HCT116 (cell line): ENCODE data around the gene RUNX1. TPM values are rescaled to one million over a fixed set of nuclear protein-coding genes. Genes with fewer than 3 reads are reported as not detected.

Source experiments
- ATAC-seq: fragments of 200-7000 bp; cut with Tn5 transposase; 2 replicates; pipeline ENCODE4 v1.9.1; 2020; ENCODE audit warnings: mild to moderate bottlenecking, moderate library complexity
- BruUV-seq: library from RNA; stranded (reverse); fragments of 400-500 nt; replicated peaks from 2 replicates; lab custom pipeline; 2021; lab: Mats Ljungman, UMichigan
- CTCF ChIA-PET: fragments of 300-600 bp; sonication (Branson Sonifier 250); formaldehyde crosslinking; loops from one replicate; lab custom pipeline; 2021; ENCODE audit warnings: antibody characterized with exemption; lab: Charles Lee
- POLR2A ChIA-PET: fragments of 300-600, 350-600 bp; sonication (Branson Sonifier 250); formaldehyde crosslinking; loops from one replicate; lab custom pipeline; 2021; ENCODE audit warnings: antibody characterized with exemption; lab: Charles Lee
- RAD21 ChIA-PET, 2 experiments: fragments of 300-600 bp; sonication (Branson Sonifier 250); formaldehyde crosslinking; loops; one replicate each; lab custom pipeline; 2023; ENCODE audit warnings: low total read pairs in 2 of 2; ENCODE audit not compliant: uncharacterized antibody in 2 of 2, unreplicated experiment in 2 of 2, low non-redundant PET in 1 of 2; lab: Charles Lee
- DNase-seq: peaks from one replicate; pipeline ENCODE4 v3.0.0-alpha.2; 2010; ENCODE audit warnings: low read depth, low spot score
- H2AFZ ChIP-seq: fragments of 200-600 bp; shearing (Covaris generic), sonication (generic); 2 replicates; pipeline ENCODE4 v1.6.1; 2017; ENCODE audit warnings: low read depth, mixed run types, mixed read lengths, antibody characterized with exemption, low read length; ENCODE audit not compliant: poor library complexity, severe bottlenecking
- H3K27ac ChIP-seq: 2 replicates; pipeline ENCODE4 v1.5.1; 2012; ENCODE audit warnings: low read depth, low read length
- H3K27me3 ChIP-seq: fragments of 200-600 bp; sonication (generic); 2 replicates; pipeline ENCODE4 v1.6.1; 2016; ENCODE audit warnings: mixed run types, low read length, mixed read lengths; ENCODE audit not compliant: insufficient read depth
- H3K36me3 ChIP-seq, 2 experiments: fragments of 200-500 bp in 1 of 2; fragments of 200-600 bp in 1 of 2; sonication (Bioruptor generic) in 1 of 2; sonication (generic) in 1 of 2; 2 replicates each; pipeline versions ENCODE4 v1.5.1 to v1.6.1; 2014 to 2016; ENCODE audit warnings: low read length in 2 of 2, inconsistent platforms in 1 of 2, mixed read lengths in 1 of 2, mixed run types in 1 of 2; ENCODE audit not compliant: insufficient read depth in 2 of 2, control insufficient read depth in 1 of 2
- H3K4me1 ChIP-seq, 2 experiments: fragments of 200-600 bp in 1 of 2; sonication (generic) in 1 of 2; 2 replicates each; pipeline versions ENCODE4 v1.5.1 to v1.6.1; 2012 to 2017; ENCODE audit warnings: low read length in 2 of 2, inconsistent platforms in 1 of 2, mild to moderate bottlenecking in 1 of 2, mixed read lengths in 1 of 2, mixed run types in 1 of 2, moderate library complexity in 1 of 2; ENCODE audit not compliant: insufficient read depth in 2 of 2, control insufficient read depth in 1 of 2
- H3K4me2 ChIP-seq: fragments of 200-600 bp; sonication (generic); 2 replicates; pipeline ENCODE4 v1.6.1; 2017; ENCODE audit warnings: mixed run types, low read length, mixed read lengths
- H3K4me3 ChIP-seq, 2 experiments: fragments of 200-600 bp in 1 of 2; sonication (generic) in 1 of 2; replicated peaks in 1 of 2; 2 replicates each; pipeline ENCODE4 v1.5.1; 2011 to 2016; ENCODE audit warnings: low read length in 2 of 2, control low read depth in 1 of 2, low read depth in 1 of 2, mild to moderate bottlenecking in 1 of 2, mixed read lengths in 1 of 2, mixed run types in 1 of 2
- H3K79me2 ChIP-seq: fragments of 200-600 bp; sonication (generic); 2 replicates; pipeline ENCODE4 v1.6.1; 2017; ENCODE audit warnings: mild to moderate bottlenecking, mixed run types, low read length, moderate library complexity, mixed read lengths; ENCODE audit not compliant: insufficient read depth
- H3K9ac ChIP-seq: fragments of 200-600 bp; sonication (generic); 2 replicates; pipeline ENCODE4 v1.6.1; 2016; ENCODE audit warnings: low read length, mixed read lengths
- H3K9me2 ChIP-seq: fragments of 200-600 bp; sonication (generic), shearing (Covaris generic); 2 replicates; pipeline ENCODE4 v1.6.1; 2017; ENCODE audit warnings: mixed run types, mild to moderate bottlenecking, moderate library complexity; ENCODE audit not compliant: insufficient read depth
- H3K9me3 ChIP-seq, 2 experiments: fragments of 200-500 bp in 1 of 2; fragments of 200-600 bp in 1 of 2; sonication (Bioruptor generic) in 1 of 2; sonication (generic) in 1 of 2; 2 replicates each; pipeline ENCODE4 v1.6.1; 2014 to 2017; ENCODE audit warnings: low read length in 2 of 2, mixed read lengths in 2 of 2, inconsistent platforms in 1 of 2, low read depth in 1 of 2, mild to moderate bottlenecking in 1 of 2, mixed run types in 1 of 2, moderate library complexity in 1 of 2; ENCODE audit not compliant: control insufficient read depth in 1 of 2, insufficient read depth in 1 of 2
- H4K20me1 ChIP-seq: fragments of 200-600 bp; sonication (generic), shearing (Covaris generic); 2 replicates; pipeline ENCODE4 v1.6.1; 2017; ENCODE audit warnings: mixed run types, mild to moderate bottlenecking, moderate library complexity; ENCODE audit not compliant: insufficient read depth
- CEBPB ChIP-seq: IDR thresholded peaks from 2 replicates; pipeline ENCODE4 v1.6.1; 2012; ENCODE audit warnings: low read depth
- EGR1 ChIP-seq: IDR thresholded peaks from 2 replicates; pipeline ENCODE4 v1.6.1; 2012; ENCODE audit warnings: low read depth
- ELF1 ChIP-seq: IDR thresholded peaks from 2 replicates; pipeline ENCODE4 v1.6.1; 2012; ENCODE audit warnings: low read depth, borderline replicate concordance
- EZH2 ChIP-seq: fragments of 200-600 bp; sonication (generic); IDR thresholded peaks from 2 replicates; pipeline ENCODE4 v1.6.1; 2017; ENCODE audit warnings: antibody characterized with exemption, mixed run types
- EZH2phosphoT487 ChIP-seq: fragments of 200-600 bp; IDR thresholded peaks from 2 replicates; pipeline ENCODE4 v1.6.1; 2018; ENCODE audit warnings: antibody characterized with exemption, borderline replicate concordance
- JUND ChIP-seq: IDR thresholded peaks from 2 replicates; pipeline ENCODE4 v1.6.1; 2012
- POLR2AphosphoS5 ChIP-seq: IDR thresholded peaks from 2 replicates; pipeline ENCODE4 v1.6.1; 2011; ENCODE audit warnings: mild to moderate bottlenecking, low read depth, low read length, moderate library complexity
- RAD21 ChIP-seq: IDR thresholded peaks from 2 replicates; pipeline ENCODE4 v1.6.1; 2012; ENCODE audit warnings: low read depth, mild to moderate bottlenecking
- SIN3A ChIP-seq: IDR thresholded peaks from 2 replicates; pipeline ENCODE4 v1.6.1; 2012; ENCODE audit warnings: low read depth
- SP1 ChIP-seq: IDR thresholded peaks from 2 replicates; pipeline ENCODE4 v1.6.1; 2012; ENCODE audit warnings: low read depth
- SRF ChIP-seq: IDR thresholded peaks from 2 replicates; pipeline ENCODE4 v1.6.1; 2012; ENCODE audit warnings: low read depth
- YY1 ChIP-seq: IDR thresholded peaks from 2 replicates; pipeline ENCODE4 v1.6.1; 2011; ENCODE audit warnings: low read length, low read depth, moderate library complexity, mild to moderate bottlenecking; ENCODE audit not compliant: insufficient replicate concordance; ENCODE audit errors: extremely low read depth
- ZFX ChIP-seq: fragments of 450-650 bp; IDR thresholded peaks from 2 replicates; pipeline ENCODE4 v1.6.1; 2017
- ZNF274 ChIP-seq: fragments of 200-500 bp; sonication (Bioruptor generic); IDR thresholded peaks from 2 replicates; pipeline ENCODE4 v1.6.1; 2014; ENCODE audit warnings: mild to moderate bottlenecking, low read depth, low read length, inconsistent platforms
- intact Hi-C: fragments of 100-400 bp; cut with micrococcal nuclease; formaldehyde crosslinking; loops from 2 replicates; pipeline ENCODE4 v1.10.0; 2022
- total RNA-seq: library from RNA; stranded (reverse); gene quantifications from one replicate; pipeline ENCODE4 v1.2.1, GENCODE V29; 2021; ENCODE audit not compliant: unreplicated experiment
- TF ChIP-seq, protein P1 (sequence below): IDR thresholded peaks from 2 replicates; pipeline ENCODE4 v1.6.1; 2011; ENCODE audit warnings: mild to moderate bottlenecking, low read length, moderate library complexity; ENCODE audit not compliant: insufficient replicate concordance; ENCODE audit errors: extremely low read depth
- TF ChIP-seq, protein P2 (sequence below): IDR thresholded peaks from 2 replicates; pipeline ENCODE4 v1.6.1; 2012; ENCODE audit warnings: low read depth
- TF ChIP-seq, protein P3 (sequence below): IDR thresholded peaks from 2 replicates; pipeline ENCODE4 v1.6.1; 2012

The RUNX1 gene
- total RNA-seq, 1 experiment from 2014 or later: 33.5 TPM

DNA sequence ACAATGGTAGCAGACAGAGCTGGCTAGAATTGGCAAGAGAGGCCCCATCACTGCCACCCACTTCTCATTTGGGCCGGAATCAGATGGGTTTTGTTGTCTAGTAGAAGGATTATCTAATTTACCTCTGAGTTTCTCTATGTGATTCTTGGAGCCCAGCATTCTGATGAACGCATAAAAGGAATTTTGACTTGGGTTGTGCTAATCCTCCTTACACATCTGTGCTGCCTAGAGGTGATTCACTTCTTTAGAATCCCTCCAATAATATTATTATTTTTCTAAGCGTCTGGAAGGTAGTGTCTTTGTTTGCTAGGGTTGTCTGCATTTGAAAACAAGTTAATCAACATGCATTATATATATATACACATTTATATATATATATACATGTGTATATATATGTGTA, 118.1 kb downstream of the RUNX1 start:
- Histone ChIP-seq H3K27me3 (no peaks in the 10 kb centered on the region), H3K36me3 (no peaks in the 10 kb centered on the region), H3K27ac (no peak overlapping the region), H3K9me3 (no peaks in the 10 kb centered on the region), H3K4me1 (peaks cover 0 to 6% of the 10 kb centered on the region in 2 experiments; a peak in 1 of 4 replicates), H3K4me2 (no peak overlapping the region), H3K9me2 (no peaks in the 10 kb centered on the region), H3K9ac (no peak overlapping the region), H3K4me3 (no peak overlapping the region), H4K20me1 (no peaks in the 10 kb centered on the region), H3K79me2 (no peaks in the 10 kb centered on the region), H2AFZ (no peak overlapping the region)
- intact Hi-C loops: no loop called here
- RAD21 ChIA-PET: no interaction called here
- CTCF ChIA-PET: no interaction called here
- no TSS peak for BruUV-seq
- POLR2A ChIA-PET: no interaction called here
- no peak for DNase-seq
- TF ChIP-seq, protein P1, sequence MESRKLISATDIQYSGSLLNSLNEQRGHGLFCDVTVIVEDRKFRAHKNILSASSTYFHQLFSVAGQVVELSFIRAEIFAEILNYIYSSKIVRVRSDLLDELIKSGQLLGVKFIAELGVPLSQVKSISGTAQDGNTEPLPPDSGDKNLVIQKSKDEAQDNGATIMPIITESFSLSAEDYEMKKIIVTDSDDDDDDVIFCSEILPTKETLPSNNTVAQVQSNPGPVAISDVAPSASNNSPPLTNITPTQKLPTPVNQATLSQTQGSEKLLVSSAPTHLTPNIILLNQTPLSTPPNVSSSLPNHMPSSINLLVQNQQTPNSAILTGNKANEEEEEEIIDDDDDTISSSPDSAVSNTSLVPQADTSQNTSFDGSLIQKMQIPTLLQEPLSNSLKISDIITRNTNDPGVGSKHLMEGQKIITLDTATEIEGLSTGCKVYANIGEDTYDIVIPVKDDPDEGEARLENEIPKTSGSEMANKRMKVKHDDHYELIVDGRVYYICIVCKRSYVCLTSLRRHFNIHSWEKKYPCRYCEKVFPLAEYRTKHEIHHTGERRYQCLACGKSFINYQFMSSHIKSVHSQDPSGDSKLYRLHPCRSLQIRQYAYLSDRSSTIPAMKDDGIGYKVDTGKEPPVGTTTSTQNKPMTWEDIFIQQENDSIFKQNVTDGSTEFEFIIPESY: no peak
- TF ChIP-seq ELF1 (no peak), SIN3A (no peak), ZNF274 (no peak), EZH2phosphoT487 (no peak), JUND (no peak), POLR2AphosphoS5 (no peak), SP1 (no peak), RAD21 (no peak), CEBPB (no peak), SRF (no peak), YY1 (no peak), ZFX (no peak), EGR1 (no peak), EZH2 (no peak)
- TF ChIP-seq, protein P2, sequence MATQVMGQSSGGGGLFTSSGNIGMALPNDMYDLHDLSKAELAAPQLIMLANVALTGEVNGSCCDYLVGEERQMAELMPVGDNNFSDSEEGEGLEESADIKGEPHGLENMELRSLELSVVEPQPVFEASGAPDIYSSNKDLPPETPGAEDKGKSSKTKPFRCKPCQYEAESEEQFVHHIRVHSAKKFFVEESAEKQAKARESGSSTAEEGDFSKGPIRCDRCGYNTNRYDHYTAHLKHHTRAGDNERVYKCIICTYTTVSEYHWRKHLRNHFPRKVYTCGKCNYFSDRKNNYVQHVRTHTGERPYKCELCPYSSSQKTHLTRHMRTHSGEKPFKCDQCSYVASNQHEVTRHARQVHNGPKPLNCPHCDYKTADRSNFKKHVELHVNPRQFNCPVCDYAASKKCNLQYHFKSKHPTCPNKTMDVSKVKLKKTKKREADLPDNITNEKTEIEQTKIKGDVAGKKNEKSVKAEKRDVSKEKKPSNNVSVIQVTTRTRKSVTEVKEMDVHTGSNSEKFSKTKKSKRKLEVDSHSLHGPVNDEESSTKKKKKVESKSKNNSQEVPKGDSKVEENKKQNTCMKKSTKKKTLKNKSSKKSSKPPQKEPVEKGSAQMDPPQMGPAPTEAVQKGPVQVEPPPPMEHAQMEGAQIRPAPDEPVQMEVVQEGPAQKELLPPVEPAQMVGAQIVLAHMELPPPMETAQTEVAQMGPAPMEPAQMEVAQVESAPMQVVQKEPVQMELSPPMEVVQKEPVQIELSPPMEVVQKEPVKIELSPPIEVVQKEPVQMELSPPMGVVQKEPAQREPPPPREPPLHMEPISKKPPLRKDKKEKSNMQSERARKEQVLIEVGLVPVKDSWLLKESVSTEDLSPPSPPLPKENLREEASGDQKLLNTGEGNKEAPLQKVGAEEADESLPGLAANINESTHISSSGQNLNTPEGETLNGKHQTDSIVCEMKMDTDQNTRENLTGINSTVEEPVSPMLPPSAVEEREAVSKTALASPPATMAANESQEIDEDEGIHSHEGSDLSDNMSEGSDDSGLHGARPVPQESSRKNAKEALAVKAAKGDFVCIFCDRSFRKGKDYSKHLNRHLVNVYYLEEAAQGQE: no peak
- TF ChIP-seq, protein P3, sequence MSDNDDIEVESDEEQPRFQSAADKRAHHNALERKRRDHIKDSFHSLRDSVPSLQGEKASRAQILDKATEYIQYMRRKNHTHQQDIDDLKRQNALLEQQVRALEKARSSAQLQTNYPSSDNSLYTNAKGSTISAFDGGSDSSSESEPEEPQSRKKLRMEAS: no peak
- no peak for ATAC-seq
